Raji (cell line): ENCODE results near the gene LHFPL3.

Experiments used
- POLR2A ChIP-seq: IDR thresholded peaks from 2 replicates; pipeline ENCODE4 v1.6.1; 2011; ENCODE audit warnings: low read depth, low read length, control low read depth; ENCODE audit not compliant: insufficient read depth

Gene LHFPL3

GRCh38 chr7:104895522-104896236, 567.3 kb downstream of the LHFPL3 start:
- no peak for TF ChIP-seq POLR2A

DNA sequence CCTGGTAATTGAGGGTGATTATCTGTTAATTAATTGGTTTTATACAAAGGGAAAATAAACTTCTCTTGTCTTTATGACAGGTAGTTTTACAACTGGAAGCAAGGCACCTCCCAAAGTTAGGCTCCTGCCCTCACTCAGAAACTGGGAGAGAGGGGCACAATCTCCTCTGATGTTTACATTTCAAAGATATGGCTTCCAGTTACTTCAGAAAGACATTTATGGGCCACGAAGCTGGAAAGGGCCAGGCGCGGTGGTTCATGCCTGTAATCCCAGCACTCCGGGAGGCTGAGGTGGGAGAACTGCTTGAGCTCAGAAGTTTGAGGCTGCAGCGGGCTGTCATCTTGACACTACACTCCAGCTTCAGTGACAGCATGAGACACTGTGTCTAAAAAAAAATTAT, 570.0 kb downstream of the LHFPL3 start:
- TF ChIP-seq POLR2A = no peak

- TF ChIP-seq POLR2A = no peak
These were observed 572.3 kb downstream of the LHFPL3 start for GRCh38 chr7:104900525-104901239.

DNA sequence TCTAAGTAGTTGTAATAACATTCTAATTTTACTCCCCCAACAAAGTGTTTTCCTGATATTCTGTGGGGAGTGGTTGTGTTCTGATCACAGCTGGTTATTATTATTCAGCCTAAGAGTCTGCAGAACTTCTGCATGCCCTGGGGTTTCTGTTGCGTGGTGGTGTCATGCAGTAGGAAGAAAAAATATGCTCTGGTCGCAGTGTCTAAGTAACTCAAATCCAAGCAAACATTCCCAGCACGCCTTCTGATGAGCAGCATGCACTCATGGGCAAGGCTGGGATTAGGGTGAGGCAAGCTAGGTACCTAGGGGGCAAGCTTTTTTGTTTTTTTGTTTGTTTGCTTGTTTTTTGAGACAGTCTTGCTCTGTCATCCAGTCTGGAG, 572.8 kb downstream of the LHFPL3 start:
- no peak for TF ChIP-seq POLR2A

DNA sequence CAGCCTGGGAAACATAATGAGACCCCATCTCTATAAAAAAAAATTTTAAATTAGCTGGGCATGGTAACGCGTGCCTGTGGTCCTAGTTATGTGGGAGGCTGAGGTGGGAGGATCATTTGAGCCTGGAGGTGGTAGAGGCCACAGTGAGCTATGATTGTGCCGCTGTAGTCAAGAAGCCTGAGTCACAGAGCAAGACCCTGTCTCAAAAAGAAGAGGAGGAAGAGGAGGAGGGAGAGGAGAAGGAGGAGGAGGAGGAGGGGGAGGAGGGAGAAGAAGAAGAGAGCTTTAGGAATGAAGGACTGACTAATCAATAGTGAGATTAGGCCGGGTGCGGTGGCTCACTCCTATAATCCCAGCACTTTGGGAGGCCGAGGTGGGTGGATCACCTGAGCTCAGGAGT, 573.8 kb downstream of the LHFPL3 start:
- TF ChIP-seq POLR2A = no peak

- TF ChIP-seq POLR2A = no peak
These were observed 574.6 kb downstream of the LHFPL3 start for GRCh38 chr7:104903044-104903443.

GRCh38 chr7:104903846-104904245, 575.4 kb downstream of the LHFPL3 start:
- TF ChIP-seq POLR2A = no peak

DNA sequence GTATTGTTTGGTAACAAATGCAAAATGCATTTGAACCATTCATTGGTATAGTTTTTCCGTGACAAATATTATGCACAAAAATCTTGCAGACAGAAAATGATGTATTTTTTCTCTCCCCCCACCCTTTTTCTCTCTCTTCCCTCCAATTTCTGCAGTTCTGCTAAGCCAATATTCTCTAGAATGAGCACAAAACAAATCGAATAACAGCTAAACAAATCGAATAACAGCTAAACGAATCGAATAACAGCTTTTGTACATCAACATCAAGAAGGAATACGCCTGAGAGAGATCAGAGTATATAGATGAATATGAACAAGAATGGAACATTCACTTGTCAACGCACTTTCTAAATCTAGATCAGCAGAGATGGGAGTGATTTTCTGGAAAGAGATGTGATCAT, 577.6 kb downstream of the LHFPL3 start:
- TF ChIP-seq POLR2A = no peak

- TF ChIP-seq POLR2A = no peak
These were observed 578.2 kb downstream of the LHFPL3 start for GRCh38 chr7:104906556-104906955.

DNA sequence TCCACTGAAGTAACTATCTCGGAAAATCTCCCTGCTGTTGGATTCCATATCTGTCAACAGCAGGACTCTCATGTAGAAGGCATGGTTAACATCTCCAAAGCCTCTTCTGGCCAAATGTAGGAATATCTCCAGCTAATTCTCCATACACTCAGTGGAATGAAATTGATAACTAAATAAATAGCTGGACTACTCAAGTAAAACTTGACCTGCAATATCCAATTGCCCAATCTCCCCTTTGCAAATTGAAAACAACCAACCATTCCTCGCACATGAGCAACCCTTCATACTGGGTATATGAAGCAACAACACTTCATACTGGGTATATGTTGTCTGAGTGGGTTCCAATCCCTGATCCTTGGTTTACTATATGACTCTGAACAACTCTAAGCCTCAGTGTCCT, 580.2 kb downstream of the LHFPL3 start:
- TF ChIP-seq POLR2A = no peak

GRCh38 chr7:104909096-104909495, 580.7 kb downstream of the LHFPL3 start:
- TF ChIP-seq POLR2A = no peak

GRCh38 chr7:104914421-104914820, 586.0 kb downstream of the LHFPL3 start:
- TF ChIP-seq POLR2A = no peak

DNA sequence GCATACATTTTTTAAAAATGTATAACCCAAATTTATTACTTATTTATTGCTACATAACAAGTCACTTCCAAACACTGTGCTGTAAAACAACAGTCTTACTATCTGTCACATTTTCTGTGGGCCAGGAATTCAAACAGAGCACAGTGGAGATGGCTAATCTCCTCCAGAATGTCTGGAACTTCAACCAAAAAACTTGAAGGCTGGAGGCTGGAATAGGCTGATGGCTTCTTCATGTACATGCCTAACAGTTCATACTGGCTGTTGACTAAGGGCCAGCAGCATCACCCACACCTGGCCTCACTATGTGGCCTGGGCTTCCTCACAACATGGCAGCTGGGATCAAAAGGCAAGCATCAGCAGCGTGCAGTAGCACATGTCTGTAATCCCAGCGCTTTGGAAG, 593.2 kb downstream of the LHFPL3 start:
- TF ChIP-seq POLR2A = no peak

GRCh38 chr7:104922182-104923009, 594.0 kb downstream of the LHFPL3 start:
- TF ChIP-seq POLR2A = no peak

- no peak for TF ChIP-seq POLR2A
These were observed 594.6 kb downstream of the LHFPL3 start for GRCh38 chr7:104923010-104923421.

GRCh38 chr7:104926601-104927041, 598.2 kb downstream of the LHFPL3 start:
- TF ChIP-seq POLR2A = no peak
